ENCODE measurements around the gene CARF. TPM values are rescaled to one million over a fixed set of nuclear protein-coding genes. Genes with fewer than 3 reads are reported as not detected.

CARF gene
- total RNA-seq (2022; extraction: Qiagen RNA extraction), result 0.54 to 1.7 TPM (median 1.2 TPM) in 5 replicates

GRCh38 chr2:202911512-202912341 is at the start of gene CARF, which contains the start of gene WDR12:
Gene CARF, plus strand, starts transcription at chr2:202912275. Its CDS starts 29,628 bp downstream, at chr2:202941903.
Gene WDR12, minus strand, starts transcription at chr2:202911673. Its CDS starts 197 bp downstream, at chr2:202911476.

GRCh38 chr2:202871300-202872141 is 40.6 kb upstream of the CARF start, which contains the start of gene ICA1L:
Gene ICA1L, minus strand, starts transcription at chr2:202871766. Its CDS starts 42,757 bp downstream, at chr2:202829009.

GRCh38 chr2:203014456-203015199 is 102.6 kb downstream of the CARF start, which contains the start of gene NBEAL1:
Gene NBEAL1, plus strand, starts transcription at chr2:203014875. Its CDS starts 1,510 bp downstream, at chr2:203016385.

Other genes starting within 250 kb of the CARF start
- 1.8 to 2.8 TPM (median 2.1 TPM) in 5 replicates for gene ICA1L, start 40.5 kb upstream of the CARF start, total RNA-seq (2022; extraction: Qiagen RNA extraction)
- gene WDR12, start 602 bp upstream of the CARF start, total RNA-seq (2022; extraction: Qiagen RNA extraction), result 50.2 to 73.5 TPM (median 69.1 TPM) in 5 replicates
- gene NBEAL1, start 102.6 kb downstream of the CARF start, total RNA-seq (2022; extraction: Qiagen RNA extraction), result 2.8 to 4.9 TPM (median 3.7 TPM) in 5 replicates